GM12878 (cell line): ENCODE measurements around the gene TNFRSF1A. TPM values are rescaled to one million over a fixed set of nuclear protein-coding genes. Genes with fewer than 3 reads are reported as not detected.
A peak's percentile ranks its signal among the peaks of the same experiment; 100 is the strongest.

Source experiments
- ATAC-seq: fragments of 200-7000 bp; cut with Tn5 transposase; 3 replicates; pipeline ENCODE4 v1.9.1; 2020; ENCODE audit warnings: mild to moderate bottlenecking, moderate library complexity
- BruUV-seq: library from RNA; stranded (reverse); fragments of 400-500 nt; replicated peaks from 2 replicates; lab custom pipeline; 2021; lab: Mats Ljungman, UMichigan
- CTCF ChIA-PET: fragments of 300-600 bp; sonication (Branson Sonifier 250); formaldehyde crosslinking; extraction: SDS; loops from one replicate; lab custom pipeline; 2021; ENCODE audit warnings: inconsistent platforms; lab: Yijun Ruan, JAX
- POLR2A ChIA-PET: fragments of 350-600 bp; formaldehyde crosslinking; extraction: SDS; loops from one replicate; lab custom pipeline; 2021; ENCODE audit warnings: inconsistent platforms; lab: Charles Lee
- RAD21 ChIA-PET: fragments of 300-600 bp; sonication (Branson Sonifier 250); formaldehyde crosslinking; loops from one replicate; lab custom pipeline; 2023; ENCODE audit warnings: antibody characterized with exemption; ENCODE audit not compliant: unreplicated experiment; lab: Charles Lee
- SMC1A ChIA-PET: fragments of 300-600 bp; sonication (Branson Sonifier 250); formaldehyde crosslinking; loops from one replicate; lab custom pipeline; 2023; ENCODE audit not compliant: unreplicated experiment, uncharacterized antibody; lab: Charles Lee
- DNase-seq: peaks from one replicate; pipeline ENCODE4 v3.0.0-alpha.2; 2011; ENCODE audit warnings: low read depth, low spot score
- FAIRE-seq: peaks from 3 replicates; lab custom pipeline; 2011; peaks lifted over from hg19 to GRCh38; lab: Jason Lieb, UNC
- H2AFZ ChIP-seq: 2 replicates; pipeline ENCODE4 v1.6.0; 2011; ENCODE audit warnings: low read depth, low read length, control low read depth; ENCODE audit not compliant: control insufficient read depth
- H3K27ac ChIP-seq: 2 replicates; pipeline ENCODE4 v1.5.1; 2011; ENCODE audit warnings: control low read depth; ENCODE audit not compliant: control insufficient read depth, insufficient read depth
- H3K27me3 ChIP-seq, 2 experiments: replicated peaks in 1 of 2; 2 replicates each; pipeline versions ENCODE4 v1.6.0 to v1.6.1; 2011; ENCODE audit warnings: low read length in 1 of 2; ENCODE audit not compliant: control insufficient read depth in 2 of 2, insufficient read depth in 2 of 2
- H3K36me3 ChIP-seq, 2 experiments: 2 replicates each; pipeline ENCODE4 v1.5.1; 2011; ENCODE audit warnings: low read length in 1 of 2; ENCODE audit not compliant: control insufficient read depth in 2 of 2, insufficient read depth in 2 of 2
- H3K4me1 ChIP-seq: 2 replicates; pipeline ENCODE4 v1.6.1; 2011; ENCODE audit warnings: mild to moderate bottlenecking, low read length, moderate library complexity, mixed read lengths; ENCODE audit not compliant: control insufficient read depth, insufficient read depth
- H3K4me2 ChIP-seq: 2 replicates; pipeline ENCODE4 v1.6.0; 2011; ENCODE audit warnings: control low read depth; ENCODE audit not compliant: control insufficient read depth, insufficient read depth
- H3K4me3 ChIP-seq: fragments of 200-600 bp; sonication (generic); 2 replicates; pipeline ENCODE4 v1.5.1; 2016
- H3K79me2 ChIP-seq: 2 replicates; pipeline ENCODE4 v1.6.0; 2011; ENCODE audit warnings: low read length; ENCODE audit not compliant: control insufficient read depth, insufficient read depth
- H3K9ac ChIP-seq: 2 replicates; pipeline ENCODE4 v1.8.0; 2011; ENCODE audit warnings: low read length, control low read depth, mixed read lengths; ENCODE audit not compliant: control insufficient read depth, insufficient read depth
- H3K9me3 ChIP-seq: replicated peaks from 3 replicates; pipeline ENCODE4 v1.5.1; 2011; ENCODE audit warnings: mild to moderate bottlenecking, low read length; ENCODE audit not compliant: control insufficient read depth, insufficient read depth
- H4K20me1 ChIP-seq: 2 replicates; pipeline ENCODE4 v1.6.0; 2011; ENCODE audit not compliant: control insufficient read depth, insufficient read depth
- JUNB ChIP-seq: IDR thresholded peaks from 2 replicates; pipeline ENCODE4 v1.6.1; 2016; ENCODE audit warnings: antibody characterized with exemption, mild to moderate bottlenecking
- POU2F2 ChIP-seq: IDR thresholded peaks from 3 replicates; pipeline ENCODE4 v1.6.1; 2011; ENCODE audit warnings: low read depth, mild to moderate bottlenecking, low read length, borderline replicate concordance
- TBL1XR1 ChIP-seq: IDR thresholded peaks from 2 replicates; pipeline ENCODE4 v1.6.1; 2012; ENCODE audit warnings: low read depth, low read length, improper control_type of control experiment
- WGBS: methylation state at CpG from one replicate; pipeline ENCODE4 v1.1.6; 2016; ENCODE audit warnings: low lambda C conversion rate; ENCODE audit not compliant: insufficient replicate concordance, insufficient coverage; ENCODE audit errors: missing lambda C conversion rate; 5-methylcytosine and 5-hydroxymethylcytosine counted together
- in situ Hi-C: fragments of 300-500 bp; cut with MboI; formaldehyde crosslinking; loops from 9 replicates; pipeline ENCODE4 v1.14.3; 2018; ENCODE audit warnings: mixed read lengths
- intact Hi-C: fragments of 100-400 bp; cut with micrococcal nuclease; formaldehyde crosslinking; loops from one replicate; pipeline ENCODE4 v1.14.2; 2022; ENCODE audit not compliant: unreplicated experiment
- polyA plus RNA-seq, 11 experiments: library from polyadenylated mRNA; depleted of rRNA in 4 of 11; unstranded in 6 of 11; stranded (reverse) in 5 of 11; fragments of >200 nt; fragmentation: Nextera tagmentation in 4 of 11; fragmentation: Illumina TruSeq in 1 of 11; extraction: Ambion mirVana in 4 of 11; extraction: Trizol in 1 of 11; gene quantifications; 1 replicate in 1 of 11; 2 replicates in 10 of 11; pipeline versions ENCODE4 v1.2.1 to v1.2.3, GENCODE V29; 2011 to 2016; ENCODE audit warnings: inconsistent platforms in 2 of 11, missing spikeins in 2 of 11, low read depth in 1 of 11
- total RNA-seq, 4 experiments: library from RNA; depleted of rRNA in 3 of 4; stranded (reverse); fragments of >200 nt in 3 of 4; fragmentation: Illumina TruSeq in 1 of 4; extraction: Trizol in 1 of 4; gene quantifications; 2 replicates each; pipeline versions ENCODE4 v1.2.1 to v1.2.3, GENCODE V29; 2013 to 2021
- TF ChIP-seq, protein P1 (sequence below): fragments of 450-650 bp; formaldehyde crosslinking; IDR thresholded peaks from 2 replicates; pipeline ENCODE4 v1.5.0; 2022; ENCODE audit warnings: mild to moderate bottlenecking, missing genetic modification characterization
- TF ChIP-seq, protein P2 (sequence below): fragments of 450-650 bp; IDR thresholded peaks from 2 replicates; pipeline ENCODE4 v1.6.1; 2018; ENCODE audit warnings: mild to moderate bottlenecking, low read depth, moderate library complexity; ENCODE audit not compliant: partially characterized antibody
- TF ChIP-seq, protein P3 (sequence below): IDR thresholded peaks from 2 replicates; pipeline ENCODE4 v1.6.1; 2012; ENCODE audit warnings: low read depth, low read length, improper control_type of control experiment

Gene TNFRSF1A
- total and polyA plus RNA-seq, 10 of the 15 experiments (the other 5 are each of a cell fraction or from before 2014, with no cell fraction given): 0.24 to 16.5 (median 13.0) TPM

DNA sequence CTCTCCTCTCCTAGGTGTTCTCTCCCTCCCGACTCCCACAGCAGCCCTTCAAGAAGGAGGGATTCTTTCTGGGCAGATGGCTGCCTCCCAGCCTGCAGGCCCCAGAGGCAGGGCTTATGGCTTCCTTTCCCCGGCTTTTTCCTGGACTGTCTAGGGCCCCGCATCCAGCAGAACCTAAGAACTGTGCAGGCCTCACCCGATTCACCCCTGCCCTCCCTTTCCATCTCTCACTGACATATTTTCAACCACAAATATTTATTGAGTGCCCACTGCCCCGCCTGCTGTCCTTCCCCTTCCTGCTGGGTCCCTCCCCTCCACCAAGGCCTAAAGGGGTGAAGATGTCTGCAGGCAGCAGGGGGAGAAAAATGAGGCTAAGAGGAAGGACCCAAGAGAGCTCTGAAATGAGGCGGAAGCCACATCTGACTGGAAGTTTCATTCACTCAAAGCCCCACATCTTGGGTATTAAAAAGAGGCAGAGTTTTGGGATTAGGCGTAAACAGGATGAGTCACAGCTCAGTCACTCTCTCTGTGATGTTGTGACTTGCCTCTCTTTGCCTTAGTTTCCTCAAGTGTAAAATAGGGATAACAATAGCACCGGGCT, 30.6 kb upstream of the TNFRSF1A start (continued):
- TF ChIP-seq, protein P1, sequence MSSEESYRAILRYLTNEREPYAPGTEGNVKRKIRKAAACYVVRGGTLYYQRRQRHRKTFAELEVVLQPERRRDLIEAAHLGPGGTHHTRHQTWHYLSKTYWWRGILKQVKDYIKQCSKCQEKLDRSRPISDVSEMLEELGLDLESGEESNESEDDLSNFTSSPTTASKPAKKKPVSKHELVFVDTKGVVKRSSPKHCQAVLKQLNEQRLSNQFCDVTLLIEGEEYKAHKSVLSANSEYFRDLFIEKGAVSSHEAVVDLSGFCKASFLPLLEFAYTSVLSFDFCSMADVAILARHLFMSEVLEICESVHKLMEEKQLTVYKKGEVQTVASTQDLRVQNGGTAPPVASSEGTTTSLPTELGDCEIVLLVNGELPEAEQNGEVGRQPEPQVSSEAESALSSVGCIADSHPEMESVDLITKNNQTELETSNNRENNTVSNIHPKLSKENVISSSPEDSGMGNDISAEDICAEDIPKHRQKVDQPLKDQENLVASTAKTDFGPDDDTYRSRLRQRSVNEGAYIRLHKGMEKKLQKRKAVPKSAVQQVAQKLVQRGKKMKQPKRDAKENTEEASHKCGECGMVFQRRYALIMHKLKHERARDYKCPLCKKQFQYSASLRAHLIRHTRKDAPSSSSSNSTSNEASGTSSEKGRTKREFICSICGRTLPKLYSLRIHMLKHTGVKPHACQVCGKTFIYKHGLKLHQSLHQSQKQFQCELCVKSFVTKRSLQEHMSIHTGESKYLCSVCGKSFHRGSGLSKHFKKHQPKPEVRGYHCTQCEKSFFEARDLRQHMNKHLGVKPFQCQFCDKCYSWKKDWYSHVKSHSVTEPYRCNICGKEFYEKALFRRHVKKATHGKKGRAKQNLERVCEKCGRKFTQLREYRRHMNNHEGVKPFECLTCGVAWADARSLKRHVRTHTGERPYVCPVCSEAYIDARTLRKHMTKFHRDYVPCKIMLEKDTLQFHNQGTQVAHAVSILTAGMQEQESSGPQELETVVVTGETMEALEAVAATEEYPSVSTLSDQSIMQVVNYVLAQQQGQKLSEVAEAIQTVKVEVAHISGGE (CRISPR knock-in tag): no peak

DNA sequence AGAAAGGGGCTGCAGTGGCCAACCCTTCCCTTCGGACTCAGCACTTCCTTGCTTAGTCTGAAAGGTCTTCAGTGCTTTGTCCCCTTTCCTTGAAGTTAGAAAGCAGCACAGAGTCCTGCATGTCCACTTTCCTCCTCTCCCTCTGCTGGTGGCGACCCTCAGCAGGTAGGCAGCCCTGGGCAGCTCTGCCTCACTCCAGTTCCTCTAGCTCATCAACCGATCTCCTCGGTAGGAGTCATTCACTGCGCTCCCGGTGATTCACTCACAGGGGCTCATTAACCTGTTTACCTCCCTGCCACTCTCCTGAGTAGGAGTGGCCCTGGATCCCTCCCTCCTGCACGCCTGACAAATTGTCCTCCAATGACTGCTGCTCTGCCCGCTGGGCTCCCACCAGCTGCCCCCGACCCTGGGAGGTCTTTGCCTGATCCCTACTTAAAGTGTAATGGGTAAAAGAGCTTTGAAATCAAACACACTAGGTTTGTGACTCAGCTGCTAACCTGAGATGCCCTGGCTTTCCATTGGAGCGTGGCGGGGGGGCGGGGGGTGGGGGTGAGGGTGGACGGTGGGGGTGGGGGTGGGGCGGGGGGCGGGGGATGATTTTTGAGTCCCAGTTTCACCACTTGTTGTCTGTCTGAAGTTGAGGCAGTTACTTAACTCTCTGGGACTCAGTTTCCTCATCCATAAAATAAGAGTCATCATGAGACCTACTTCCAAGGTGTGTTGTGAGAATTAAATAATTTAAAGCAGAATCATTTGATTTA, 29.3 kb upstream of the TNFRSF1A start:
- no peak overlapping the region for H3K4me2 ChIP-seq
- 29% methylated on average over 14 of the region's 15 CpGs for WGBS
- POLR2A ChIA-PET: no interaction called here
- H3K79me2 ChIP-seq: no peaks in the 10 kb centered on the region
- H2AFZ ChIP-seq: no peak overlapping the region
- H3K36me3 ChIP-seq: no peaks in the 10 kb centered on the region
- intact Hi-C loops (no loop called here), in situ Hi-C loops (no loop called here)
- SMC1A ChIA-PET: no interaction called here
- no peak overlapping the region for H3K4me3 ChIP-seq
- H3K9ac ChIP-seq: no peak overlapping the region
- DNase-seq: peak; percentile 34
- no peaks in the 10 kb centered on the region for H4K20me1 ChIP-seq
- no peak for ATAC-seq
- RAD21 ChIA-PET: no interaction called here
- no TSS peak for BruUV-seq
- H3K27me3 ChIP-seq: peaks cover 0 to 2% of the 10 kb centered on the region in 2 experiments; a peak in 2 of 4 replicates
- TF ChIP-seq, protein P2, sequence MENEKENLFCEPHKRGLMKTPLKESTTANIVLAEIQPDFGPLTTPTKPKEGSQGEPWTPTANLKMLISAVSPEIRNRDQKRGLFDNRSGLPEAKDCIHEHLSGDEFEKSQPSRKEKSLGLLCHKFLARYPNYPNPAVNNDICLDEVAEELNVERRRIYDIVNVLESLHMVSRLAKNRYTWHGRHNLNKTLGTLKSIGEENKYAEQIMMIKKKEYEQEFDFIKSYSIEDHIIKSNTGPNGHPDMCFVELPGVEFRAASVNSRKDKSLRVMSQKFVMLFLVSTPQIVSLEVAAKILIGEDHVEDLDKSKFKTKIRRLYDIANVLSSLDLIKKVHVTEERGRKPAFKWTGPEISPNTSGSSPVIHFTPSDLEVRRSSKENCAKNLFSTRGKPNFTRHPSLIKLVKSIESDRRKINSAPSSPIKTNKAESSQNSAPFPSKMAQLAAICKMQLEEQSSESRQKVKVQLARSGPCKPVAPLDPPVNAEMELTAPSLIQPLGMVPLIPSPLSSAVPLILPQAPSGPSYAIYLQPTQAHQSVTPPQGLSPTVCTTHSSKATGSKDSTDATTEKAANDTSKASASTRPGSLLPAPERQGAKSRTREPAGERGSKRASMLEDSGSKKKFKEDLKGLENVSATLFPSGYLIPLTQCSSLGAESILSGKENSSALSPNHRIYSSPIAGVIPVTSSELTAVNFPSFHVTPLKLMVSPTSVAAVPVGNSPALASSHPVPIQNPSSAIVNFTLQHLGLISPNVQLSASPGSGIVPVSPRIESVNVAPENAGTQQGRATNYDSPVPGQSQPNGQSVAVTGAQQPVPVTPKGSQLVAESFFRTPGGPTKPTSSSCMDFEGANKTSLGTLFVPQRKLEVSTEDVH: no peak
- no peak for TF ChIP-seq JUNB
- no peak for TF ChIP-seq POU2F2
- TF ChIP-seq, protein P3, sequence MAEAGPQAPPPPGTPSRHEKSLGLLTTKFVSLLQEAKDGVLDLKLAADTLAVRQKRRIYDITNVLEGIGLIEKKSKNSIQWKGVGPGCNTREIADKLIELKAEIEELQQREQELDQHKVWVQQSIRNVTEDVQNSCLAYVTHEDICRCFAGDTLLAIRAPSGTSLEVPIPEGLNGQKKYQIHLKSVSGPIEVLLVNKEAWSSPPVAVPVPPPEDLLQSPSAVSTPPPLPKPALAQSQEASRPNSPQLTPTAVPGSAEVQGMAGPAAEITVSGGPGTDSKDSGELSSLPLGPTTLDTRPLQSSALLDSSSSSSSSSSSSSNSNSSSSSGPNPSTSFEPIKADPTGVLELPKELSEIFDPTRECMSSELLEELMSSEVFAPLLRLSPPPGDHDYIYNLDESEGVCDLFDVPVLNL: no peak
- TF ChIP-seq TBL1XR1: no peak
- peaks cover 13% of the 10 kb centered on the region; the same call in 1 of the 2 replicates for H3K4me1 ChIP-seq
- FAIRE-seq: no peak
- no peaks in the 10 kb centered on the region for H3K9me3 ChIP-seq
- H3K27ac ChIP-seq: no peak overlapping the region
- CTCF ChIA-PET: interaction anchor here (1.0 kb wide), 1 partner anchor 52 kb away, joined by 3 read pairs; no protein-coding TSS in a partner anchor
